Ovary (tissue), 9 donors: ENCODE results near the gene SH3PXD2B. TPM values are rescaled to one million over a fixed set of nuclear protein-coding genes. Genes with fewer than 3 reads are reported as not detected.

Experiments
- DNase-seq, 5 donors: peaks; one replicate each; pipeline ENCODE4 v3.0.0-alpha.2; 2019 to 2020
- H3K27ac ChIP-seq, 2 donors: fragments of 200-600 bp; one replicate each; pipeline versions ENCODE4 v1.5.1 to v1.8.0; 2019 to 2022
- H3K27me3 ChIP-seq: fragments of 200-600 bp; one replicate; pipeline ENCODE4 v1.8.0; 2022
- H3K36me3 ChIP-seq: fragments of 200-600 bp; sonication (generic); one replicate; pipeline ENCODE4 v1.5.1; 2019
- H3K4me1 ChIP-seq: one replicate; pipeline ENCODE4 v1.8.1; 2013; ENCODE audit warnings: mild to moderate bottlenecking, moderate library complexity; ENCODE audit not compliant: insufficient read depth
- H3K4me3 ChIP-seq: fragments of 200-600 bp; sonication (generic); one replicate; pipeline ENCODE4 v1.5.1; 2017
- H3K9me3 ChIP-seq, 2 donors: fragments of 200-600 bp in 1 of 2; sonication (generic) in 1 of 2; one replicate each; pipeline versions ENCODE4 v1.5.1 to v1.8.1; 2013 to 2019; ENCODE audit warnings: mild to moderate bottlenecking in 1 of 2, moderate library complexity in 1 of 2
- CTCF ChIP-seq, 3 donors: fragments of 450-650 bp in 2 of 3; fragments of 200-600 bp in 1 of 3; IDR thresholded peaks; one replicate each; pipeline versions ENCODE4 v1.5.1 to v1.8.0; 2016 to 2022; ENCODE audit warnings: antibody characterized with exemption in 3 of 3, mild to moderate bottlenecking in 1 of 3
- EP300 ChIP-seq: sonication (generic); formaldehyde crosslinking; IDR thresholded peaks from one replicate; pipeline ENCODE4 v1.6.1; 2017; ENCODE audit warnings: antibody characterized with exemption
- POLR2A ChIP-seq: fragments of 450-650 bp; IDR thresholded peaks from one replicate; pipeline ENCODE4 v1.6.1; 2017; ENCODE audit warnings: antibody characterized with exemption, mild to moderate bottlenecking, moderate library complexity
- WGBS, 3 donors: extraction: QIAGEN DNeasy Blood & Tissue Kit in 1 of 3; methylation state at CpG; one replicate each; pipeline versions ENCODE4 v1.1.5 to v1.1.7; 2013 to 2017; 5-methylcytosine and 5-hydroxymethylcytosine counted together
- intact Hi-C, 4 donors: fragments of 100-400 bp; cut with DNase I; formaldehyde crosslinking; loops; one replicate each; pipeline versions ENCODE4 v1.11.0 to v1.15.1; 2022 to 2023
- polyA plus RNA-seq, 2 donors: library from polyadenylated mRNA; stranded (reverse); fragments of 200-250 nt in 1 of 2; fragments of 350-450 nt in 1 of 2; fragmentation: Illumina TruSeq in 1 of 2; extraction: RNeasy Lipid Tissue Mini Kit (QIAGEN cat#74804) in 1 of 2; gene quantifications; one replicate each; pipeline ENCODE4 v1.2.3, GENCODE V29; 2013 to 2014
- total RNA-seq, 7 donors: library from RNA; depleted of rRNA in 2 of 7; stranded (reverse); fragments of >200 nt in 2 of 7; fragmentation: NEBNext Ultra II Directional in 3 of 7; extraction: Animal tissue kit (Norgen Biotek cat#: 25700) in 3 of 7; gene quantifications; one replicate each; pipeline versions ENCODE4 v1.1.0 to v1.2.4, GENCODE V29; 2016 to 2023
- donor health status: DM: no; HTN: no; CAD: no; lungs with moderate emphysema.
- donor health status: DM: no; HTN: no; CAD: no.
- donor health status: Bipolar disorder and iron deficiency.
- donor health status: DM: yes; HTN: yes; CAD: no.
- donor health status: DM: no; HTN: no; CAD: no.
- donor health status: DM: yes; HTN: yes; CAD: no.

SH3PXD2B gene
- total and polyA plus RNA-seq, 9 donors: 13.0 to 71.8 (median 49.9) TPM

- no peaks in the 10 kb centered on the region for H3K36me3 ChIP-seq
- no peaks in the 10 kb centered on the region for H3K4me1 ChIP-seq
- H3K9me3 ChIP-seq: no peaks in the 10 kb centered on the region
- no peak overlapping the region for H3K27ac ChIP-seq
- intact Hi-C loops: no loop called here
- no peaks in the 10 kb centered on the region for H3K27me3 ChIP-seq
- H3K4me3 ChIP-seq: no peak overlapping the region
- DNase-seq: no peak
- TF ChIP-seq POLR2A: no peak
- no peak for TF ChIP-seq EP300
- no peak for TF ChIP-seq CTCF (IDR thresholded peaks at IDR 0.05)
- 88 to 93% (median 92%) methylated on average over 3 of the region's 3 CpGs for WGBS, 3 donors
Measured at GRCh38 chr5:172344855-172345409, 109.4 kb downstream of the SH3PXD2B start.

GRCh38 chr5:172343741-172344140, 110.6 kb downstream of the SH3PXD2B start:
- Histone ChIP-seq H3K4me3 (no peak overlapping the region), H3K27ac (no peak overlapping the region), H3K4me1 (no peaks in the 10 kb centered on the region), H3K9me3 (no peaks in the 10 kb centered on the region), H3K36me3 (no peaks in the 10 kb centered on the region), H3K27me3 (no peaks in the 10 kb centered on the region)
- no peak for DNase-seq
- intact Hi-C loops: no loop called here
- WGBS, 3 donors: 92 to 98% (median 95%) methylated on average over 2 of the region's 2 CpGs
- TF ChIP-seq EP300 (no peak), POLR2A (no peak), CTCF (IDR thresholded peaks at IDR 0.05) (no peak)

DNA sequence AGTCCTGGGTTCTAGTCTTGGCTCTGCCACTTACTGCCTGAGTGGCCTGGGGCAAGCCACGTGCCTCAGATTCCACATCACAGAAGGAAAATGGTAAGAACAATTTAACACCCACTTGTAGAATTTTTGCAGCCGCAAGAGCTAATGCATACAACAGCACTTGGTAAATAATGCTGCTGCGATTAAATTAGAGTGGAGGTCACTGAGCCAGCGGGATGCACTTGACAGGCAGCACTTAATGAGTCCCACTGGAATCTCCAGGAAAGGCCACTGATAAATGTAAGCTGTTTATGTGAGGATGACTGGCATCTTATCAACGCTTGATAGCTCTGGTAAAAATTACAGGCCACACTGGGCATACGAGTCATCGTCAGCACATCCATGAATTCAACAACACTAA, 111.4 kb downstream of the SH3PXD2B start:
- no peaks in the 10 kb centered on the region for H3K9me3 ChIP-seq
- intact Hi-C loops: no loop called here
- 93 to 95% (median 94%) methylated on average over 7 of the region's 7 CpGs for WGBS, 3 donors
- no peak overlapping the region for H3K27ac ChIP-seq
- no peaks in the 10 kb centered on the region for H3K36me3 ChIP-seq
- H3K27me3 ChIP-seq: no peaks in the 10 kb centered on the region
- H3K4me1 ChIP-seq: no peaks in the 10 kb centered on the region
- no peak for DNase-seq
- TF ChIP-seq EP300 (no peak), CTCF (IDR thresholded peaks at IDR 0.05) (no peak), POLR2A (no peak)
- no peak overlapping the region for H3K4me3 ChIP-seq

DNA sequence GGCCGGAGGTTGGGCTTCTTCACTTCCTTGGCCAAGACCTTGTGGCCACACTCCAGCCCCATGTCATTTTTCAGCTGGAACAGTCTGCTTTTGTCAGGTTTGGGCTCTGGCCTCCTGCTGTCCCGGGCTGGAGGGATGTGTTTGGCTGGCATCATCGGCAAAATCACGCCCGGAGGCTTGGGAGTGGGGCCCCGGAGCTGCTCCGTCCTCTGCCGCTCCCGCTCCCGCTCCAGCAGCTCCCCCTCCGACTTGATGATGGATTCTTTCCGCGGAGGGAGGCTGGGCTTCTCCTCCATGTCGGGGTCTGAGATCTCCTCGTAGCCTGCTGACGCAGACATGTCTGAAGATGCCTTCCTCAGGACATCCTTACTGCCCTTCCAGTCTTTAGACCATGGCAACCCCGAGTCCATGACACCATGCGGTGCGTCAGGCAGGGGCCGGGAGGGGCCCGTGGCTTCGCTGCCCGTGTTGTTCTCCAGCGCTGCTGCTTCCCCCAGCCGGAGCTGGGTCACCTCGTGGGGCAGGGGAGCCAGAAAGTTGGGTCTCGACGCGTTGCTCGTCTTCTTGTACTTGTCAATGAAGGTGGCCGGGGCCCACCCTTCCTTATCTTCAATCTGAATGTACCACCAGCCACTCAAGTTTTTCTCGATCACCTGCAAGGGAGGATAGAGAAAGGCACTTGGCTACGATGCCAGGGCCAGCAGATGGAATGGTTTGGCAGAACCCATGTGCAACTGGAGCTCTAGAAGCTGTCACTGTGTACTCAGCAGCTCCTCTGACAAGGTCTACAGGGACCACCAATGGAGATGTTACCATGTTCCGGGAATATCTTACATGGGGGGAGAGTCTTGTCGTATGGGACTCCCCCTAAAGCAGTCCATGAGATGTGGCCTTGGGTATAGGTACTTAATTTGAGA, 114.8 kb downstream of the SH3PXD2B start:
- intact Hi-C loops: no loop called here
- TF ChIP-seq POLR2A (no peak), CTCF (IDR thresholded peaks at IDR 0.05) (no peak), EP300 (no peak)

More for the DNA sequence above, 114.8 kb downstream of the SH3PXD2B start:
- Histone ChIP-seq H3K27ac (no peak overlapping the region), H3K4me1 (no peaks in the 10 kb centered on the region), H3K4me3 (no peak overlapping the region), H3K9me3 (no peaks in the 10 kb centered on the region), H3K36me3 (no peaks in the 10 kb centered on the region), H3K27me3 (no peaks in the 10 kb centered on the region)
- no peak for DNase-seq
- WGBS, 3 donors: 89 to 92% (median 91%) methylated on average over 35 of the region's 35 CpGs
